ENCODE measurements around the gene USP13. TPM values are rescaled to one million over a fixed set of nuclear protein-coding genes. Genes with fewer than 3 reads are reported as not detected.
A peak's percentile ranks its signal among the peaks of the same experiment; 100 is the strongest.

USP13 gene
- total and polyA plus RNA-seq, 2 of the 13 experiments (the other 11 are each of a cell fraction or from before 2014, with no cell fraction given), result 15.9 to 36.7 TPM

- no peak for TF ChIP-seq PBX3 (CRISPR knock-in tag; IDR thresholded peaks at IDR 0.05; ENCODE audit: borderline replicate concordance)
- peak; percentile 92 for TF ChIP-seq SALL1 (CRISPR knock-in tag; IDR thresholded peaks at IDR 0.05)
- no peak for TF ChIP-seq HNRNPH1 (optimal IDR thresholded peaks at IDR 0.05; ENCODE audit: low read depth, low read length)
- no peak for TF ChIP-seq DNMT1 (CRISPR knock-in tag; IDR thresholded peaks at IDR 0.05)
- TF ChIP-seq ZNF205 (CRISPR knock-in tag; IDR thresholded peaks at IDR 0.05), result 0 out of 2 replicates have a peak, but pooled peaks have one; percentile 44
- TF ChIP-seq MEIS2 (CRISPR knock-in tag; IDR thresholded peaks at IDR 0.05), result peak; percentile 55; the same call in 1 of the 2 replicates
- TF ChIP-seq ERF (CRISPR knock-in tag; IDR thresholded peaks at IDR 0.05), result peak; percentile 83; the same call in 1 of the 2 replicates
- TF ChIP-seq DR1 (CRISPR knock-in tag; IDR thresholded peaks at IDR 0.05), result no peak
- TF ChIP-seq MBNL3 (CRISPR knock-in tag; conservative IDR thresholded peaks at IDR 0.05), result no peak
- TF ChIP-seq ZNF121 (CRISPR knock-in tag; IDR thresholded peaks at IDR 0.05), result no peak
- no peak for TF ChIP-seq HOXA7 (CRISPR knock-in tag; IDR thresholded peaks at IDR 0.05)
- 0 out of 2 replicates have a peak, but pooled peaks have one; percentile 42 for TF ChIP-seq ZFP36L1 (CRISPR knock-in tag; IDR thresholded peaks at IDR 0.05)
- no peak for TF ChIP-seq NRL (CRISPR knock-in tag; IDR thresholded peaks at IDR 0.05; ENCODE audit: borderline replicate concordance)
- peak; percentile 70 for TF ChIP-seq HNF1B (CRISPR knock-in tag; IDR thresholded peaks at IDR 0.05)
- no peak for TF ChIP-seq ZNF354B (CRISPR knock-in tag; IDR thresholded peaks at IDR 0.05)
- no peak for TF ChIP-seq ZBTB8A (CRISPR knock-in tag; IDR thresholded peaks at IDR 0.05; ENCODE audit: borderline replicate concordance, low read depth)
- no peak for TF ChIP-seq TARDBP (CRISPR knock-in tag; IDR thresholded peaks at IDR 0.05)
- TF ChIP-seq SKIL (CRISPR knock-in tag; IDR thresholded peaks at IDR 0.05; ENCODE audit: borderline replicate concordance), result peak; percentile 49; the same call in 1 of the 2 replicates
- no peak for TF ChIP-seq FOXK2 (IDR thresholded peaks at IDR 0.05)
- TF ChIP-seq ZBTB21 (CRISPR knock-in tag; IDR thresholded peaks at IDR 0.05), result no peak
- TF ChIP-seq ZNF563 (CRISPR knock-in tag; IDR thresholded peaks at IDR 0.05), result no peak
- TF ChIP-seq, protein P1, sequence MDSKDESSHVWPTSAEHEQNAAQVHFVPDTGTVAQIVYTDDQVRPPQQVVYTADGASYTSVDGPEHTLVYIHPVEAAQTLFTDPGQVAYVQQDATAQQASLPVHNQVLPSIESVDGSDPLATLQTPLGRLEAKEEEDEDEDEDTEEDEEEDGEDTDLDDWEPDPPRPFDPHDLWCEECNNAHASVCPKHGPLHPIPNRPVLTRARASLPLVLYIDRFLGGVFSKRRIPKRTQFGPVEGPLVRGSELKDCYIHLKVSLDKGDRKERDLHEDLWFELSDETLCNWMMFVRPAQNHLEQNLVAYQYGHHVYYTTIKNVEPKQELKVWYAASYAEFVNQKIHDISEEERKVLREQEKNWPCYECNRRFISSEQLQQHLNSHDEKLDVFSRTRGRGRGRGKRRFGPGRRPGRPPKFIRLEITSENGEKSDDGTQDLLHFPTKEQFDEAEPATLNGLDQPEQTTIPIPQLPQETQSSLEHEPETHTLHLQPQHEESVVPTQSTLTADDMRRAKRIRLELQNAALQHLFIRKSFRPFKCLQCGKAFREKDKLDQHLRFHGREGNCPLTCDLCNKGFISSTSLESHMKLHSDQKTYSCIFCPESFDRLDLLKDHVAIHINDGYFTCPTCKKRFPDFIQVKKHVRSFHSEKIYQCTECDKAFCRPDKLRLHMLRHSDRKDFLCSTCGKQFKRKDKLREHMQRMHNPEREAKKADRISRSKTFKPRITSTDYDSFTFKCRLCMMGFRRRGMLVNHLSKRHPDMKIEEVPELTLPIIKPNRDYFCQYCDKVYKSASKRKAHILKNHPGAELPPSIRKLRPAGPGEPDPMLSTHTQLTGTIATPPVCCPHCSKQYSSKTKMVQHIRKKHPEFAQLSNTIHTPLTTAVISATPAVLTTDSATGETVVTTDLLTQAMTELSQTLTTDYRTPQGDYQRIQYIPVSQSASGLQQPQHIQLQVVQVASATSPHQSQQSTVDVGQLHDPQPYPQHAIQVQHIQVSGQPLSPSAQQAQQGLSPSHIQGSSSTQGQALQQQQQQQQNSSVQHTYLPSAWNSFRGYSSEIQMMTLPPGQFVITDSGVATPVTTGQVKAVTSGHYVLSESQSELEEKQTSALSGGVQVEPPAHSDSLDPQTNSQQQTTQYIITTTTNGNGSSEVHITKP (CRISPR knock-in tag; IDR thresholded peaks at IDR 0.05; ENCODE audit: low read depth), result no peak
Observed at GRCh38 chr3:179732661-179733348, 80.0 kb downstream of the USP13 start (continued).

Measured in HepG2 (cell line).